Common myeloid progenitor, CD34-positive (primary cell): Measurements from ENCODE around the gene RBM23.

ENCODE experiments used
- CTCF ChIA-PET: fragments of 350-600 bp; sonication (Branson Sonifier 250); formaldehyde crosslinking; loops from one replicate; lab custom pipeline; 2021; ENCODE audit warnings: antibody characterized with exemption; lab: Charles Lee
- POLR2A ChIA-PET: fragments of 350-600 bp; sonication (Branson Sonifier 250); formaldehyde crosslinking; loops from one replicate; lab custom pipeline; 2021; ENCODE audit warnings: antibody characterized with exemption; lab: Charles Lee
- DNase-seq, 3 donors: peaks; one replicate each; pipeline versions ENCODE4 v3.0.0 to v3.0.0-alpha.2; 2013
- H3K27ac ChIP-seq, 2 experiments: 1 replicate in 1 of 2; 2 replicates in 1 of 2; pipeline ENCODE4 v1.7.0; 2013; ENCODE audit warnings: inconsistent platforms in 2 of 2, low read length in 2 of 2, mild to moderate bottlenecking in 2 of 2, low read depth in 1 of 2, moderate library complexity in 1 of 2; ENCODE audit not compliant: severe bottlenecking in 2 of 2, insufficient read depth in 1 of 2, poor library complexity in 1 of 2
- H3K27me3 ChIP-seq, 5 experiments: replicated peaks in 2 of 5; 1 replicate in 3 of 5; 2 replicates in 2 of 5; pipeline versions ENCODE4 v1.6.1 to v1.7.0; 2013; ENCODE audit warnings: low read length in 4 of 5, mild to moderate bottlenecking in 2 of 5, moderate library complexity in 2 of 5, inconsistent platforms in 1 of 5; ENCODE audit not compliant: insufficient read depth in 5 of 5, control insufficient read depth in 4 of 5
- H3K36me3 ChIP-seq, 4 experiments: 1 replicate in 2 of 4; 2 replicates in 2 of 4; pipeline versions ENCODE4 v1.6.1 to v1.7.0; 2013; ENCODE audit warnings: low read length in 3 of 4, control low read depth in 1 of 4, mild to moderate bottlenecking in 1 of 4; ENCODE audit not compliant: control insufficient read depth in 4 of 4, insufficient read depth in 4 of 4
- H3K4me1 ChIP-seq, 4 experiments: 1 replicate in 3 of 4; 2 replicates in 1 of 4; pipeline versions ENCODE4 v1.6.1 to v1.7.1; 2013; ENCODE audit warnings: low read length in 3 of 4, mild to moderate bottlenecking in 3 of 4, control low read depth in 1 of 4, inconsistent platforms in 1 of 4, moderate library complexity in 1 of 4; ENCODE audit not compliant: control insufficient read depth in 4 of 4, insufficient read depth in 4 of 4; ENCODE audit errors: control extremely low read depth in 1 of 4
- H3K4me3 ChIP-seq, 7 experiments: 1 replicate in 4 of 7; 2 replicates in 3 of 7; pipeline versions ENCODE4 v1.5.1 to v1.7.0; 2013; ENCODE audit warnings: mild to moderate bottlenecking in 7 of 7, low read length in 6 of 7, moderate library complexity in 6 of 7, inconsistent platforms in 2 of 7, low read depth in 2 of 7, control low read depth in 1 of 7; ENCODE audit not compliant: insufficient read depth in 4 of 7, control insufficient read depth in 1 of 7; ENCODE audit errors: extremely low read depth in 1 of 7
- H3K9me3 ChIP-seq, 5 experiments: 1 replicate in 4 of 5; 2 replicates in 1 of 5; pipeline versions ENCODE4 v1.6.1 to v1.7.1; 2013; ENCODE audit warnings: low read length in 4 of 5, mild to moderate bottlenecking in 2 of 5, inconsistent platforms in 1 of 5, low read depth in 1 of 5, moderate library complexity in 1 of 5; ENCODE audit not compliant: control insufficient read depth in 4 of 5, insufficient read depth in 2 of 5; ENCODE audit errors: control extremely low read depth in 1 of 5
- WGBS: methylation state at CpG from one replicate; pipeline ENCODE4 v1.1.5; 2013; ENCODE audit not compliant: insufficient coverage; 5-methylcytosine and 5-hydroxymethylcytosine counted together

RBM23 gene

DNA sequence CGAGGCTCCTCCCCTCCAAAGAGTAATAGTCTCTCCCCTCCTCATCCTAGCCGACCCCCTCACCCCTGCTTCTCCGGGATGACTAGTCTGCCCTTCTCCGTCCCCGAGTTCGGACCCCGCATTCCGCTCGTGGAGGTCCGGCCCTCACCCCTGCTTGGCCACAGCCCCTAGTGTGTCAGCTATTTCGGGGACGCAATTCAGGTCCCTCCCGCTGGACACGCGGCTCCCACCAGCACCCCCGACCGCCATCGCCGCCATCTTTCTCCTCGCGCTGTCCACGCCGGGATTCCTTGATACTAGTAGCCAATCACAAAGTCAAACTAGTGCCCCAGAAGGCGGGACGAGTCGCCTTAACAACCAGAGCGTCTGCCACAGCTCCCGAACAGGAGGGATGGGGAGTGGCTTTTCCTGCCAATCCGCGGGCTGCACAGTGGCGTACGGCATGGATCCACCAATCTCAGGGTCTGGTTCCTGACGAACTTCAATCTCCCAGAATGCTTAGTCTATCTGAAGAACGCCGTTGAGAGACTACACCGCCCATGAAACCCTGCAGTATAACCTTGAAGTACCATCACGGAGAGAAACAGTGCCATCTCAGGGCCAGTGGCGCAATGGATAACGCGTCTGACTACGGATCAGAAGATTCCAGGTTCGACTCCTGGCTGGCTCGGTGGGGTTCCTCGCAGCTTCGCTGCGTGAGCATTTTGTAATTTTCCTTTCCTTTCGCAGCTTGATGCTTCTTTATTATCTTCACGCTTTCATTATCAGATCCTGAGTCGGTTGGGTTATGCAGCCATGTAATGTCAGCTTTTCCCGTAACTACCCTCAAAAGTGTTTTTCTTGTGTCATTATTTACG lies 10.4 kb upstream of the RBM23 start, which contains the start of gene PRMT5:
Gene PRMT5, minus strand, starts transcription at position 273 of the 857 bp plus-strand sequence. Its CDS starts 15 bp downstream, at position 258.
- ChIA-PET CTCF (interaction anchor here (0.6 to 4.1 kb wide), 24 partner anchors 10 to 133 kb away, joined by 3 to 28 read pairs (median 5); partner anchors contain the start of genes AJUBA, CDH24, HAUS4 and RBM23), POLR2A (interaction anchor here (2.1 to 2.2 kb wide), 2 partner anchors 10 to 26 kb away, joined by 4 to 14 read pairs; partner anchors contain the start of gene RBM23)
- Histone ChIP-seq H3K4me3 (peak within 1 kb of the TSS; percentile 73 to 100 (median 96)), H3K36me3 (peaks cover 10 to 25% (median 18%) of the 10 kb centered on the region in 4 experiments), H3K9me3 (no peaks in the 10 kb centered on the region), H3K27ac (peak within 1 kb of the TSS; percentile 70 to 94), H3K4me1 (peaks cover 5 to 18% (median 18%) of the 10 kb centered on the region in 4 experiments), H3K27me3 (no peaks in the 10 kb centered on the region)
- 0% methylated on average over 45 of the region's 51 CpGs for WGBS
- peak; percentile 100 for DNase-seq

DNA sequence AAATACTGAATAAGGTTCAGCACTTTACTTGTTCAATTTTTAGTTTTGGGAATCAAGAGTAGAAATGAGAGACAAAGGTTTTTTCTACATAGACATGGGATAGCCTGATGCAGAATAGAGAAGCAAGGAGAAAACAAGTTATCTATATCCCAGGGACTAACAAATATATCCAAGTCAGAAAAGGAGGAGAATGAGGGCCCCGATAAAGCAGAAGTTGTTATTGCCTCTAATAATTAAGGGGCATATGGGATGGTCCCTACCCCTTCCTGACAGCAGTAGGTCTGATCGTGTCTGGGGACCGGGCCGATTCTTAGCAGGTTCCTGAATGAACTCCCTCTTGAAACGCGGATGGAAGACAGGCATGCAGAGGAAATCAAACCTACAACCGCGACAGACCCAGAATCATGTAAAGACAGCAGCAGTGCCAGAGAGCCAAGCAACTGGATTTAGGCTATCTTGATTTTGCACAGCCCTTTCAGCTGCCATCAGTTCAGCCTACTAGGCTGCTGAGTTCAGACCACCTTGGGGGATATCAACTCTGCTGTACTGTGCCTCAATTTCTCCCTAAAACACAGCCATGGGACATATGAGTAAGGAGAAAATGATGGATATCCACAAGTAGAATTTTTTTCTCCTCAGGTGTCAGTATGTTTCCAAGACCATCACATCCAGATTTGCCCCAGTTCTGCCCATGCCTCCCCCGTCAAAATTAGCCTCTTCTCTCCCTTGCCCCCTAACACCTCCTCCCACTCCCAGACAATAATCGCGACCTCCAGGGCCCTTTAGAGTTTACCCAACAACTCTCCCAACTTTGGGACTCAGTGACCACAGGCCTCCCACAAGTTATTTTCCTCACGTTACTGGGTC lies 9.5 kb upstream of the RBM23 start:
- POLR2A ChIA-PET = interaction anchor here (1.3 to 2.2 kb wide), 3 partner anchors 9 to 27 kb away, joined by 4 to 14 read pairs (median 8); partner anchors contain the start of gene RBM23

DNA sequence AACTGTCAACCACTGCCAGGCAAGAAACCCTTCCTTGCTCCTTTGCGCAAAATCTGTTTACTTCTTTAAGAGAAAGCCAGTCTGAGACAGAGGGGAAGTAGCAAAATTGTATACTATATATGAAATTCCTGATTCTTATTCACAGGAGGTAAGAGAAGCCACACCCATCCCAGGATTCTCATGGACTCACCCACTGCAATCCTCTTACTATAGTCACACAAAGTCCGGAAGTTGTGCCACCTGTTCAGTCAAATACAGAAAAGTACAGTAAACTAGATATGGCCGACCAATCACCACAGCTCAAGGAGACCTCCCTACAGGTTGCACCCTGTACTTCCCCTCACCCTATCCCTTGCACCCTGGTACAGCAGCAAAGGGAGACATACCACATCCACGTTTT lies 7.4 kb upstream of the RBM23 start:
- Histone ChIP-seq H3K27me3 (no peaks in the 10 kb centered on the region), H3K9me3 (no peaks in the 10 kb centered on the region), H3K36me3 (peaks cover 22 to 49% (median 37%) of the 10 kb centered on the region in 4 experiments), H3K4me1 (peaks cover 5 to 18% (median 18%) of the 10 kb centered on the region in 4 experiments), H3K4me3 (no peak overlapping the region), H3K27ac (no peak overlapping the region)
- WGBS = 100% methylated on average over 2 of the region's 4 CpGs
- ChIA-PET POLR2A (interaction anchor here (1.2 kb wide), 1 partner anchor 10 kb away, joined by 5 read pairs; no protein-coding TSS in a partner anchor), CTCF (no interaction called here)
- DNase-seq = no peak

More for the DNA sequence above, 9.5 kb upstream of the RBM23 start:
- H3K4me1 ChIP-seq = peaks cover 5 to 18% (median 18%) of the 10 kb centered on the region in 4 experiments
- peaks cover 10 to 33% (median 24%) of the 10 kb centered on the region in 4 experiments for H3K36me3 ChIP-seq
- WGBS = 2% methylated on average over 11 of the region's 12 CpGs
- H3K4me3 ChIP-seq = peak overlapping the region; percentile 73 to 100 (median 96)
- no peak for DNase-seq
- CTCF ChIA-PET = interaction anchor here (1.0 to 3.7 kb wide), 7 partner anchors 9 to 161 kb away, joined by 3 to 28 read pairs (median 5); partner anchors contain the start of gene RBM23
- H3K27me3 ChIP-seq = no peaks in the 10 kb centered on the region
- peak overlapping the region; percentile 70 to 94 for H3K27ac ChIP-seq
- no peaks in the 10 kb centered on the region for H3K9me3 ChIP-seq

DNA sequence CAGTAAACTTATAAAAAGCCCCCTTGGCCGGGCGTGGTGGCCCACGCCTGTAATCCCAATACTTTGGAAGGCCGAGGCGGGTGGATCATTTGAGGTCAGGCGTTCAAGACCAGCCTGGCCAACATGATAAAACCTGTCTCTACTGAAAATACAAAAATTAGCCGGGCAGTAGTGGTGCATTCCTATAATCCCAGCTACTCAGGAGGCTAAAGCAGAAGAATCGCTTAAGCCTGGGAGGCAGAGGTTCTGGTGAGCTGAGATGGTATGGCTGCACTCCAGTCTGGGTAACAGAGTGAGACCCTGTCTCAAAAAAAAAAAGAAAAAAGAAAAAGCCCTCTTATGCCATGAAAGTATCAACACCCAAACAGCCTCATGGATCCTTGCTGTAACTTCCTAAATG lies 6.6 kb upstream of the RBM23 start:
- no peak overlapping the region for H3K27ac ChIP-seq
- POLR2A ChIA-PET = interaction anchor here (1.2 kb wide), 1 partner anchor 9 kb away, joined by 5 read pairs; no protein-coding TSS in a partner anchor
- peaks cover 29 to 57% (median 42%) of the 10 kb centered on the region in 4 experiments for H3K36me3 ChIP-seq
- DNase-seq = no peak
- WGBS = 93% methylated on average over 6 of the region's 8 CpGs
- CTCF ChIA-PET = no interaction called here
- no peaks in the 10 kb centered on the region for H3K9me3 ChIP-seq
- peaks cover 5 to 18% (median 18%) of the 10 kb centered on the region in 4 experiments for H3K4me1 ChIP-seq
- no peak overlapping the region for H3K4me3 ChIP-seq
- H3K27me3 ChIP-seq = no peaks in the 10 kb centered on the region

DNA sequence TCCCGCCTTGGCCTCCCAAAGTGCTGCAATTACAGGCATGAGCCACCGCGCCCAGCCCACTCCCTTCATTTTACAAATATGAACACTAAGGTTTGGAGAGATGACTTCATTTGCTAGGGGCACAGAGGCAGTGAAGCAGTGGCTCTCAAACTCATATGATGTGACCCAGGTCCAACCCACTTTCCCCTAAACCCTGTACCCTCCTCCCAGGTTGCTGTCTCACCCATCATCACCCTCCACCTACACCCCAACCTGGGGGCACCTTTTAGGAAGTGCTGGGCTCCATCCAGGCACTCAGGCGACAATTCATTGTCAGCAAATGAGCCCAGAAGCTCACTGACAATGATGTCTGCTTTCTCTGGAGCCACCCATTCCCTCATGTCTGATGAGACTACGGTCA lies 4.8 kb upstream of the RBM23 start:
- Histone ChIP-seq H3K9me3 (no peaks in the 10 kb centered on the region), H3K27me3 (no peaks in the 10 kb centered on the region), H3K4me3 (no peak overlapping the region), H3K27ac (no peak overlapping the region), H3K4me1 (peaks cover 5 to 21% (median 19%) of the 10 kb centered on the region in 4 experiments), H3K36me3 (peaks cover 30 to 67% (median 47%) of the 10 kb centered on the region in 4 experiments)
- POLR2A ChIA-PET = no interaction called here
- CTCF ChIA-PET = interaction anchor here (1.3 kb wide), 1 partner anchor 11 kb away, joined by 4 read pairs; no protein-coding TSS in a partner anchor
- DNase-seq = no peak
- WGBS = 94% methylated on average over 3 of the region's 5 CpGs

DNA sequence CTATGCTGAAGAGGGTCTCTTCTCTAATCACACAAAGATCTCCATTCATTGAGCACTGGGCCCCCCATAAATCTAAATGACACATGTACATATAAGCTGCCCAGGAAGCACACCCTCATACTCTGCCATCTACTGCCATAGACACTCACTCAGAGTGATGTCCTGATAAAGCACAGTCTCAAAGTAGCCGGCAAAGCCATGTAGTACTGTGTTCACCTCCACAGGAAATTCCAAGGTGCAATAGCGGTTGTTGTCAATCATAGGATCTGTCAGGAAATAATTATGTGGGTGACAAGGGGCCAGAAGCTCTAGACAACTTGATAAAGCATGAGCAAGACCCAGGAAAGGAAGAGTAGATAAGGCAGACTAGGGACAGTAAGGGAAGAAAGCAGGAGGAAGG lies 3.3 kb upstream of the RBM23 start:
- Histone ChIP-seq H3K9me3 (no peaks in the 10 kb centered on the region), H3K27ac (no peak overlapping the region), H3K36me3 (peaks cover 30 to 65% (median 47%) of the 10 kb centered on the region in 4 experiments), H3K4me1 (peaks cover 3 to 21% (median 19%) of the 10 kb centered on the region in 4 experiments), H3K27me3 (no peaks in the 10 kb centered on the region), H3K4me3 (no peak overlapping the region)
- ChIA-PET POLR2A (no interaction called here), CTCF (interaction anchor here (2.4 kb wide), 1 partner anchor 50 kb away, joined by 6 read pairs; no protein-coding TSS in a partner anchor)
- DNase-seq = no peak
- 94% methylated on average over 2 of the region's 2 CpGs for WGBS
